K562 (cell line): ENCODE measurements around the gene CRKL. TPM values are rescaled to one million over a fixed set of nuclear protein-coding genes. Genes with fewer than 3 reads are reported as not detected.

Experiments
- HOMEZ ChIP-seq: fragments of 250-450 bp; sonication (Bioruptor Pico); IDR thresholded peaks from 2 replicates; pipeline ENCODE4 v1.4.0; 2020; ENCODE audit warnings: mild to moderate bottlenecking, moderate library complexity
- MGA ChIP-seq: fragments of 450-650 bp; IDR thresholded peaks from 2 replicates; pipeline ENCODE4 v1.6.1; 2016; ENCODE audit warnings: mild to moderate bottlenecking, moderate library complexity
- NELFE ChIP-seq: IDR thresholded peaks from 2 replicates; pipeline ENCODE4 v1.6.1; 2011; ENCODE audit warnings: mild to moderate bottlenecking; ENCODE audit not compliant: insufficient read depth, insufficient read length
- SRSF7 ChIP-seq: fragments of 200-400 bp; formaldehyde crosslinking; optimal IDR thresholded peaks from 2 replicates; pipeline ENCODE3; 2017; ENCODE audit warnings: mild to moderate bottlenecking, low read depth, low read length
- TFAP4 ChIP-seq: sonication (generic); formaldehyde crosslinking; IDR thresholded peaks from 2 replicates; pipeline ENCODE4 v1.8.0; 2022; ENCODE audit warnings: missing genetic modification reagents, mild to moderate bottlenecking, moderate library complexity, borderline replicate concordance
- ZNF134 ChIP-seq: fragments of 250-450 bp; sonication (Bioruptor Pico); conservative IDR thresholded peaks from 2 replicates; pipeline ENCODE4 v1.4.0; 2020
- ZNF398 ChIP-seq: fragments of 250-450 bp; sonication (Bioruptor Pico); IDR thresholded peaks from 2 replicates; pipeline ENCODE4 v1.8.0; 2021; ENCODE audit warnings: moderate library complexity, mild to moderate bottlenecking, inconsistent platforms
- ZNF740 ChIP-seq, 3 experiments: fragments of 200-800 bp in 1 of 3; sonication (Bioruptor generic) in 1 of 3; sonication (generic) in 1 of 3; formaldehyde crosslinking in 1 of 3; IDR thresholded peaks; 2 replicates each; pipeline versions ENCODE4 v1.6.1 to v1.8.0; 2016 to 2022; ENCODE audit warnings: mild to moderate bottlenecking in 2 of 3, missing compliant biosample characterization in 2 of 3, missing genetic modification characterization in 2 of 3, missing genetic modification reagents in 1 of 3
- polyA plus RNA-seq, 8 experiments: library from polyadenylated mRNA; depleted of rRNA in 4 of 8; stranded (reverse) in 5 of 8; unstranded in 3 of 8; fragments of >200 nt; fragmentation: Nextera tagmentation in 2 of 8; fragmentation: Illumina TruSeq in 1 of 8; extraction: Ambion mirVana in 2 of 8; extraction: Trizol in 1 of 8; gene quantifications; 2 replicates each; pipeline versions ENCODE4 v1.2.1 to v1.2.3, GENCODE V29; 2011 to 2014; ENCODE audit warnings: inconsistent platforms in 1 of 8, missing spikeins in 1 of 8
- total RNA-seq, 7 experiments: library from RNA; depleted of rRNA in 6 of 7; stranded (reverse); fragments of >200 nt in 6 of 7; fragmentation: Illumina TruSeq in 2 of 7; extraction: Trizol in 2 of 7; gene quantifications; 2 replicates each; pipeline versions ENCODE4 v1.2.1 to v1.2.3, GENCODE V29; 2011 to 2021; ENCODE audit warnings: low replicate concordance in 1 of 7

CRKL gene
- total and polyA plus RNA-seq, 9 of the 15 experiments (the other 6 are each of a cell fraction or from before 2014, with no cell fraction given) = 100 to 263 (median 124) TPM

- TF ChIP-seq MGA (no peak), ZNF740 (CRISPR knock-in tag; IDR thresholded peaks at IDR 0.05) (no peak), ZNF740 (tag; IDR thresholded peaks at IDR 0.05) (no peak), HOMEZ (CRISPR knock-in tag) (0 out of 2 replicates have a peak, but pooled peaks have one; percentile 65), NELFE (no peak), ZNF398 (CRISPR knock-in tag) (0 out of 2 replicates have a peak, but pooled peaks have one; percentile 12), ZNF134 (0 out of 2 replicates have a peak, but pooled peaks have one; percentile 14), SRSF7 (no peak), TFAP4 (CRISPR knock-in tag) (no peak)
Observed at GRCh38 chr22:20927940-20928572, 10.8 kb downstream of the CRKL start (continued).
